HG02938 (cell line): ENCODE data around the gene PPP1R1A.
A peak's percentile ranks its signal among the peaks of the same experiment; 100 is the strongest.

ENCODE experiments used
- ATAC-seq: cut with Tn5 transposase; IDR thresholded peaks from one replicate; pipeline ENCODE4 v1.9.1; 2021; ENCODE audit warnings: mild to moderate bottlenecking, moderate library complexity; ENCODE audit not compliant: unreplicated experiment

Gene PPP1R1A

GRCh38 chr12:54603872-54604271 is 15.4 kb upstream of the PPP1R1A start:
- ATAC-seq, result no peak

DNA sequence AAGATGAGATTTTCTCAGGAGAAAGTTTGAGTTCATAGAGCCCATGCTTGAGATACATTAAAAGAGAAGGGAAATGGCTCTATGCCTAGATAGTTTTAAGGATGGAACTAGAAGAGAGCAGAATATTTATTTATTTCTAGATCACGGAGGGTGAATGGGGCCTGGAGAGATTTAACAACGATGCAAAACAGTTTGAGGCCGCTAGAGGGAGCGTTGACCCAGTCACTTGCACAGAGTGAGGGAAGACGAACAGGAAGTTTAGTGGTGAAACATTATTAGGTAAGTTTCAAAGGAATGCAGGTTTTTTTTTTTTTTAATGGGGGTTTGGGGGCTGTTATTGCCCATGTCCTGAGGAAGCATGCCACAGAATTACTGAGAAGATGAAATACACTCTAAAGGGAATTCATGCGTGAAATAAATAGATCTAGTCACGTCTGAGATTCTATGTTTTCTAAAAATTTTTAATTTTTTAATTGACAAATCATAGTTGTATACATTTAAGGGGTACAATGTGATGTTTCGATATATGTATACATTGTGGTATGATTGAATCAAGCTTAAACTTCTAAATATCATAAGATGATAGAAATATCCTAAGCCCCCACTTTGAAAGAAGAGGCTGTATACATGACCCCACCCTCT is 14.8 kb upstream of the PPP1R1A start:
- peak; percentile 94 for ATAC-seq

DNA sequence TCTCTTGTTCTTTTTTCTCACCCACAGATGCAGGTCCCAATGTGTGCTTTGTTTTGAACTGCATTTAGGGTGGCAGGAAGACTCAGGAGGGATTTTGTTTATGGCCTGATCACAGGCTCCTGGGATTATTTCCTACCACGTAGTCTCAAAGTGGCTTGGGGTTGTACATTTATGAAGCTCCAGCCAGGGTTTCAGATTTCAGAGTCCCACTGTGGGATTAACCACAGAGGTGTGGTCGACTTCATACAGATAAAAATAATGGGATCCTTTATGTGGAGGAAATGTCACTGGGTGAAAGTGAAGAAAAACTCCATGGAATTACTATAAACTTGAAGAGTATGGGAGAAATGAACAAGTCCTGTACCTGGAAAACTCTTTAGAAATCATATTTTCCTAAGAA is 14.2 kb upstream of the PPP1R1A start:
- no peak for ATAC-seq

DNA sequence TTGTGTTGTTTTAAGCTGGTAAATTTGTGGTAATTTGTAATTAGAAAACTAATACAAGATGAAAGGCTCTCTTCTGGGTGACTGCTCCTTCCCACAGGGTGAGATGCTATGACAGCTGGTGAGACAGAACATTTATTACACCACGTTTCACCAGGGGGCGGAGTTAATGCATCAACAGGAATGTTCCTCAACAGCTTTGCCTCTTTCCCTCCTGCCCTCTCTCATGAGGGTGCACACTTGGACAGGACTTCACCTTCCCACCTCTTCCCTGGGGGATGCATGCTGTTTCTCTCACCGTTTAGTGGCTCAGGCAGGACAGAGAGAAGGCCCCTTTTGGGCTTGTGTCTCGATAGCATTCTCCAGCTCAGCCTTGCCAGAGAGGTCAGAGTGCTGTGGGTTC is 13.4 kb upstream of the PPP1R1A start:
- ATAC-seq, result no peak

GRCh38 chr12:54598970-54599369 is 10.5 kb upstream of the PPP1R1A start:
- ATAC-seq, result no peak

GRCh38 chr12:54596526-54596946 is 8.1 kb upstream of the PPP1R1A start:
- ATAC-seq, result no peak

GRCh38 chr12:54595471-54595870 is 7.0 kb upstream of the PPP1R1A start:
- no peak for ATAC-seq

DNA sequence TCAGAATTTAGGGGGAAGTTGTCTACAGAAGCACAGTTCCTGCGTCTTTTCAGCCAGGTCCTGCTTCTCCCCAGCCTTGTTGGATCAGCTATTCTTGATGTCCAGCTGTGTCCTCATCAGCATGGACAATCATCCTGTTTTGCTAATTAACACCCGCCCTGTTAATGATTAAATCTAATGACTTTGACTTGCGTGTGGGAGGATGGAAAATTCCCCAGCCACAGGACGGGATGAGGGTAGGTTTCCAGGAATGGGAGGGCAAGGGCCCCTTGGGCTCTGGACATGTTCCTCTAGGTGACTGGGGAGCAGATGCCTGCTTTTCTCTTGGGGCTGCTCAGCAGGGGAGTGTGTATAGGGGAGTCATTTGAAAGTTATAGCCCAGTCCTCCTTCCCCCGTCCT is 5.3 kb upstream of the PPP1R1A start:
- no peak for ATAC-seq

DNA sequence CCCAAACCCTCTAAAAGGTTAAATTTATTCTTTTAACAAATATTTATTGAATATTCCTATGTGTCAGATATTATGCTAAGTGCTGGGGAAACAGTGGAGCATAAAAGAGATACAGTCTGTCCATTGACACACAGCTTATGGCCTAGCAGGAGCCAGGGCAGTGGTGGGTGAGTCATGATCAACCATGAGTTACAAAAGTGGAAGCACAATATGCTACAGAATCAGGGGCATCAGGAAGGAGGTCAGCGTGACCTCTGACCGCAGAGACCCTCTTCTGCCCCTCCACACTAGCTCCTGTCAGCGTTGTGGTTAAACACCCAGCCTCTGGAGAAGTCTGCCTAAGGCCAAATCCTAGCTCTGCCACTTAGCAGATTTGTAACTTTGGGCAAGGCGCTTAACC is 4.7 kb upstream of the PPP1R1A start:
- no peak for ATAC-seq

DNA sequence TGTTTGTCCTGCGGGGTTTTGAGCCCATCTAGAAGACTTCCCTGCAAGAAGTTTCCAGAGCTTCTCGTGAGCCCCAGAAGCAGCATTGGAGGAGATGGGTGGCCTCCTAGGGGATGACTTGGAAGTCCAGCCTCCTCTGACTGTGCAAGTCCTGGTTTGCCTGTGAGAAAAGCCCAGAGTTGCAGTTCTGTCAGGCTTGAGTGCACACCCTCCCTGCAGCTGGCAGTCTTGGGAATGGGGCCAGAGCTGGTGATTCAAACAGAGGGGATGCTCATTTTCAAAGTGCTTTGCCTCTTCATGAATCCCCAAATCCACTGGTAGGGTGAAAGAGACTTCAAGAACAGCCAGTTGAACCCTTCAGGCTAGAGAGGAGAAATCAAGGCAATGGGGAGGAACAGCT is 3.9 kb upstream of the PPP1R1A start:
- no peak for ATAC-seq

DNA sequence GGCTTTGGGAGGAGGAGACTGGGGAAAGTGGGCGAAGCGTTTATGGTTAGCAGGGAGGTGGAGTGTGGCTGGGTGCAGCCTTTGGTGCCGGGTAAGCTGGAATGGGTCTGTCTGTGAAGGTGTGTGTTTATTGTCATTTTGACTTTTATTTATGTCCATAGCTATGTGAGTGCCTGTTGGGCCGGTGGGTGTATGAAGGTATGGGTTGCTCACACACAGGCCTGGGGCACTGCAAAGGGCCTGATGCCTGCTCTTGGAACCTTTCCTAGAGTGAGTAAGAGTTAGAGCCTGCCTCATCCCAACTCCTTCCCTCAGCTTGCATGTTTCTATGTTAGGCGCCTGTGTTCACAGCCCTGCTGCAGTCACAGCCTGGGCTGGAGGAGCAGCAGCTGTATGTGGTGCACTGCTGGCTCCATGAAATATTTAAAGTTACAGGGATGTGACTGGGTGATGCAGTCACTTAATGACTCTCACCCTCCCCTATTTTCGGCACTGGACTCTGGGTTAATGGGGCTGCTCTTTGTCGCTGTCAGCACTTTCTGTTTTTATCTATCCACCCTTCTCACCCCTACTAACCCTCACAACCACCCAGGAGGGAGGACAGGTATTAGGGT is 2.6 kb upstream of the PPP1R1A start:
- no peak for ATAC-seq

DNA sequence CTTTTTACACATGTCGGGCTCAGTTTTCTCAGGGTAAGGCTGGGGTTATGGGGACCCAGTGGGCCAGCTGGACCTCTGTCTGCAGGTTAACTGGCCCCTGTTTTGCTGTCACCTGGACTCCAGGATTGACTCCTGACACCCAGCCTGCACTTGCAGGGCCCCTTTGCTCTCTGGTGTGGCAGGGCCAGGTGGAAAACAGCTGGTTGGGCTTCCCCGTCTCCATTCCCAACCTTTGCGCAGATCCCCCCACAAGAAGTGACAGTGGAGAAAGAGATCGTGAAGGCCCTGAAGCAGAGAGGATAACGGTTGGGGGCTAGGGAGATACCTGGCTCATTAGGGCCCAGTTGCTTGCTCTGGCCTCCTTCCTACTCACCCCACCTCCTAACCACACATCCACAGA is 1.5 kb upstream of the PPP1R1A start:
- ATAC-seq, result no peak

DNA sequence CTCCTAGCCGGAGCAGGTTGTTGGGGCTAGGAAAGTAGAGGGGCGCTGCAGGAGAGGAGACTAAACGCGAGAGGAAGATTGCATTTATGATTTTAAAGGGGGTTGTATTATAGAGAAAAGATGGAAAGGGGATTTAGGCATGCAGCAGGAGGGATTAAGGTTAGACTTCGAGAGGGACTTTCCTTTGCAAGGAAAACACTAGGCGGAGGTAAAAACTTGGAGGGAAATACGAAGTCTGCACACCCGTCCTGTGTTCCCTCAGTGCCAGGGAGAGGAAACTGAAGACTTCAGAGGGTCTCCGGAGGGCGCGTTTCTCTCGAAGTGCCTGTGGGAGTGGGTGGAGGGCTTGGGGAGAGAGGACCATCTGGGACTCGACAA is 420 bp upstream of the PPP1R1A start:
- no peak for ATAC-seq

DNA sequence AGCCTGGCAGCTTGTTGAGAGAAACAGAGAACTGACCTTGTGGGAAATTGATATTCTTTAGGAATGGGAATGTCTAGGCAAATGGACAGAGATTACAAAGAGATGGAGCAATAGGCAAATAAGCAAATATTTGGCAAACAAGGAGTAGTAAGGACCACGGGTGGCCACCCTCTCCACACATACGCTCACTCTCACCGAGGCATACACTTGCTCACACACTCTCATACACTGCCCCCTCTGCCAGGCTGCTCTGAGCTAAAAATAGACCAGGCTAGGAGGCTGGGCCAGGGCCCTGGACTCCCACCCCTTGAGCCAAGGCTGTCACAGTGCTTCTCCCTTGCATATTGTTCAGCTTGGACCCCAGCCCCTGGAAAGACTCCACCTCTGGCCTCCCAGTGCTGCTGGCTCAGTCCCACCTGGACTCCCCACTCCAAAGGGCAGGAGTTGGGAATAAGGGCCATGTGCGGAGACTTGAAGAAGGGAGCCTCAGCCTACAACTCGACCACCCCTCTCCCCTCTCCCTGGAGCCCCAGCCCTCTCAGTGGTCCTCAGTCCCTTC is 1.1 kb downstream of the PPP1R1A start:
- no peak for ATAC-seq

GRCh38 chr12:54586620-54587019 is 1.8 kb downstream of the PPP1R1A start:
- no peak for ATAC-seq

GRCh38 chr12:54585243-54585642 is 3.2 kb downstream of the PPP1R1A start:
- no peak for ATAC-seq

DNA sequence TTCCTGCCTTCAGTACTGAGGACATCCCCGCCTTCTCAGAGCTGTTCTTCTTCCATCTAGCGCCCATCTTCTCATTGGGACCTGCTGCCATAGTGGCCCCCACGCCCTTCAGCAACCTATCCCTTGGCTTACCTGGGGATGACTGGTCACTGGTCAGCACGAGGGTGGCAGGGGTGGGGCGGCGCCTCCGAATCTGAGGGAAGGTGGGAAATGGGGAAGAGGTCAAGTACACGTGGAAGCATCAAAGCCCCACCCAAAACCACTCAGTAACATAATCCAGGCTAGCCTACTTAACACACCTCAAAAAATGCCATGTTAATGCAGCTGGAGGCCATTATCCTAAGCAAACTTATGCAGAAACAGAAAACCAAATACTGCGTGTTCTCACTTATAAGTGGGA is 4.3 kb downstream of the PPP1R1A start:
- ATAC-seq, result no peak

DNA sequence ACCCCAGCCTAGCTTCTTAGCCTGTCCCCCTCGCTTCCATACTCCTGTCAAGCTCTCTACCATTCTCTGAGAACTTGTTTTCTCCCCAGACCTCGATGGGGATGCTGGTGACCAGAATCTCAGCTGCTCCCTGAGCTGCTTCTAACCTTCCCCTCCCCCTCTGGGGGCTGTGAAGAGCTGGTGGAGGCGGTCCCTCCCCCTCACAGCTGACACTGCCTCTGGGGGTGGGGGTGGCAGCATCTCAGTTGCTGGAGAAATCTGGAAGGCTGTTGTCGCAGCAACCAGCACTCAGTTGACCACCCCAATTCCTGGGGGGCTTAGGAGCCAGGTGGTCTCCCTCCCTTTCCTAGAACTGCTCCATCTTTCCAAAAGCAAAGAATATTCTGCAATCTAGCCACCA is 4.7 kb downstream of the PPP1R1A start:
- ATAC-seq, result no peak

GRCh38 chr12:54581412-54581811 is 7.0 kb downstream of the PPP1R1A start:
- ATAC-seq, result no peak

DNA sequence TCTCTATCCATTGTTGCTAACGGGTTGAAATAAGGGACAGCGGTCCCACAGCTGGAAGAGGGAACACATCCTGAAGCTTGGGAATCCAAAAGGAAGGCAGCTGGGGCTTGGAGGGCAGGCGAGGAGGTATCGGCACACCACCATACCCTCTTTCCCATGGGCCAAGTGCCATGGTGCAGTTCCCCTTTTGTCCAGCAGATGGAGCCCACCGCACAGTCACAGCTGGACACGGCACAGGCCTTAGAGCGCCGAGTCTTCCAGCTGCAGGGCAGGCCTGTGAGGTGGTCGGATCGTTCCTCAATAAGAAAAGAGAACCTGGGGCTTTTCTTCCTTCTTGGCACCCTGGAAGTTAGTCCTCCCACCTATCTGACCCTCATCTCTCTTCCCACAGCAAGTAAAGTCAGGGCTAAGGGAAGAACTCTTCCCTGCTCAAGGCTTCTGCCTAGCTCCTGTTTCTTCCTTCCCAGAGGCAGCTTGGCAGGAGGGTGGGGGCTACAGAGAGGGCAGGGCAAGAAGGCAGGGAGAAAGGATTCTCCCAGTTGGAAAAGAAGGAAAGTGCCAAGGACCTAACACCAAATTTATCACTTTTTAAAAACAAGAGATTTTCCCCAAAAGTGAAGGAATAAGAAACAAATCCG is 8.6 kb downstream of the PPP1R1A start:
- ATAC-seq, result peak; percentile 93

DNA sequence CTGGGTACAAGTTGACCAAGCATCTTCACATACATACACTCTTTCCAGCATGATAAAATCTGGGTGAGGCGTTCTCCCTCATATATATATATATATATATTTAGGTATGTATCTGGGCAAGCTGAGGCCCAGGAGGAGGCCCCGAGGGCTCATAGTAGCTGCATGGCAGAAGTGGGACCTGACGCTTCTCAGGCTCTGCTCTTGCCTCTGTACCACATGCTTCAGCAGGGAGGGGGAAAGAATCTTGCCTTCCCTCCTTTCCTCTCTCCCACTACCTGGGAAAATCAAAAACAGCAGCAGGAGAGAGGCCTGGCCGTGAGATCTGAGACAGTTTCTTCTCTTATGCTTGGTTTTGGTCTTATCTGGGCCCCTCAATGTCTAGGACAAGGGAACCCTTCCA is 9.2 kb downstream of the PPP1R1A start:
- peak; percentile 20 for ATAC-seq

DNA sequence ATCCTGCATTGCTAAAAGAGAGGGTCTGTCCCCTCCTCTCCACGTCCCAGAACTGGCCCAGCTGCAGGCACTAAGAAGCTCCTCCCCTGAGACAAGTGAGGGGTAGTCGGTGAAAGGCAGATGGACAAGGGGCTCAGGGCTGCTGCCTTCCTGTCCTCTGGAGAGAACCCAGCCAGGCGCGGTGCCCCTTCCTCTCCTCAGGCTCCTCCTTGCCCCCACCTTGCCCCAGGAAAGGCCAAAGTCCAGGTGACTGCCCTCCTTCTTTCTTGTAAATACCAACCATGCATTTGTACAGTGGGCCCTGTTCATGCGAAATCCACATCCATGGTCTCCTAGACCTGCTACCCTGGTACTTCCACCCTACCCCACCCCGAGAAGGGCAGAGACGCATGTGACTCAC is 9.7 kb downstream of the PPP1R1A start:
- ATAC-seq, result no peak
